Mucosa of gallbladder (tissue), 1 donor: ENCODE results near the gene ARHGEF39. TPM values are rescaled to one million over a fixed set of nuclear protein-coding genes. Genes with fewer than 3 reads are reported as not detected.

ENCODE experiments used
- DNase-seq: peaks from one replicate; pipeline ENCODE4 v3.0.0-alpha.2; 2020; ENCODE audit warnings: low spot score
- total RNA-seq: library from RNA; stranded (reverse); gene quantifications from one replicate; pipeline ENCODE4 v1.2.1, GENCODE V29; 2021
- donor health status: DM: no; HTN: no; CAD: no.

Gene ARHGEF39
- total RNA-seq, 1 donor from 2014 or later, result 6.4 TPM

- DNase-seq, result peak; percentile 45
Observed at GRCh38 chr9:35675732-35676392, 10.9 kb upstream of the ARHGEF39 start.

GRCh38 chr9:35675204-35675603 is 10.2 kb upstream of the ARHGEF39 start:
- no peak for DNase-seq

- DNase-seq, result no peak
Observed at GRCh38 chr9:35674025-35674361, 9.0 kb upstream of the ARHGEF39 start.

- DNase-seq, result peak; percentile 87
Observed at GRCh38 chr9:35673132-35674024, 8.4 kb upstream of the ARHGEF39 start, which contains the start of gene CA9. Gene CA9 (plus strand): TSS chr9:35673928. CDS start chr9:35673960, 32 bp downstream.

GRCh38 chr9:35669331-35670145 is 4.5 kb upstream of the ARHGEF39 start:
- peak; percentile 92 for DNase-seq

- no peak for DNase-seq
Observed at GRCh38 chr9:35667939-35668338, 2.9 kb upstream of the ARHGEF39 start.

GRCh38 chr9:35666549-35666948 is 1.6 kb upstream of the ARHGEF39 start:
- DNase-seq, result no peak

GRCh38 chr9:35666045-35666444 is 1.1 kb upstream of the ARHGEF39 start:
- no peak for DNase-seq

GRCh38 chr9:35665471-35665818 is 450 bp upstream of the ARHGEF39 start:
- no peak for DNase-seq

GRCh38 chr9:35662437-35662836 is 2.6 kb downstream of the ARHGEF39 start:
- no peak for DNase-seq

GRCh38 chr9:35661756-35662350 is 3.1 kb downstream of the ARHGEF39 start:
- no peak for DNase-seq

- DNase-seq, result peak; percentile 52
Observed at GRCh38 chr9:35660966-35661415, 4.0 kb downstream of the ARHGEF39 start.

- DNase-seq, result no peak
Observed at GRCh38 chr9:35659340-35659739, 5.7 kb downstream of the ARHGEF39 start.

GRCh38 chr9:35658968-35659220 is 6.1 kb downstream of the ARHGEF39 start:
- DNase-seq, result no peak

- DNase-seq, result peak; percentile 84
Observed at GRCh38 chr9:35658137-35658967, 6.6 kb downstream of the ARHGEF39 start, which contains the start of gene CCDC107. Gene CCDC107 (plus strand): TSS chr9:35658292. CDS start chr9:35658380, 88 bp downstream.

GRCh38 chr9:35657546-35658136 is 7.4 kb downstream of the ARHGEF39 start, which contains the start of gene RMRP:
Gene RMRP (minus strand): TSS chr9:35658019.
- DNase-seq, result peak; percentile 97

- no peak for DNase-seq
Observed at GRCh38 chr9:35656831-35657545, 8.0 kb downstream of the ARHGEF39 start.

- DNase-seq, result no peak
Observed at GRCh38 chr9:35656348-35656747, 8.6 kb downstream of the ARHGEF39 start.

- no peak for DNase-seq
Observed at GRCh38 chr9:35653611-35654010, 11.4 kb downstream of the ARHGEF39 start.

GRCh38 chr9:35652829-35653209 is 12.2 kb downstream of the ARHGEF39 start:
- no peak for DNase-seq
